GM19099 (cell line): ENCODE measurements around the gene RSL24D1.
A peak's percentile ranks its signal among the peaks of the same experiment; 100 is the strongest.

Experiments
- POLR2A ChIP-seq: IDR thresholded peaks from 3 replicates; pipeline ENCODE4 v1.6.1; 2011; ENCODE audit warnings: low read depth; ENCODE audit not compliant: insufficient read length; ENCODE audit errors: extremely low read depth

The RSL24D1 gene

DNA sequence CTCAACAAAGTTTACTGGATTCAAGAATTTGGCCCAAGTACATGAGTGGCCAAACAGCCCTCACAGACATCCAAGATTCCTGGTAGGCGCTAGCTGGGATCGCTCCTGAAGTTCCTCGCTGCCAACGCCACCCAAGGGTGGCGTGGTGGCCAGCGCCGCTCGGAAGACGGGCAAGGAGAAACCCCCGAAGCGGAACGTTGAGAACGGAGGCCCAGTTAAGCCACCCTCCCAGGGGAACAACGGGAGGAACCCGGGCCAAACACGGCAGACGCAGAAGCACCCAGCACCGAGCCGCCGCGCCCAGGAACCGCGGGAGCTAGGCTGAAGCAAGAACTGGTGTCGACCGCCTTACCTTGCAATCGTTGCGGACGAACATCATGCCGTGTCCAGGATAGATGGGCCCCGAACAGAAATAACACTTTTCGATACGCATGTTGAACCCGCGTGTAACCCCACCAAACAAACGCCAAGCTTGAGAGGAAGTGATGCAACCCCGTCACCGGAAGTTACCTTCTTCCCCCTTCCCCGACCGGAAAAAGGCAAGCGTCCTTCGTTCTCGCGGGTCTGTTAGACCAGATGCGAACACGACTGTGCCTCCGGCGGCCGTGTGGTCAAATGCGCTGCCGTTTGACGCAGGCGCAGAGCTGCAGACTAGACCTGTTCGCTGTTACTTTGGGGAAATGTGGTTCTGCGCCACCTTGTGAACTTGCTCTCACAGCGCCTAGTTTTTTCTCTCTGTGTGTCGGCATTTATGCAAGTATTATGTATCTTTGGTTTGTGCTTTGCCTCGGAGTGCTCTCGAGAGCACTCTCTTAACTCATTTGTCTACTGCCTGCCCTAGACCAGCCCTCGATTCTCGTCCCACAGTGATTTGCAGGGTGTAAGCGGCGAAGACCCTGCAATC is at the start of gene RSL24D1:
Gene RSL24D1, minus strand, starts transcription at position 484 of the 904 bp plus-strand sequence. Its CDS starts 51 bp downstream, at position 433.
- TF ChIP-seq POLR2A = peak; percentile 93

DNA sequence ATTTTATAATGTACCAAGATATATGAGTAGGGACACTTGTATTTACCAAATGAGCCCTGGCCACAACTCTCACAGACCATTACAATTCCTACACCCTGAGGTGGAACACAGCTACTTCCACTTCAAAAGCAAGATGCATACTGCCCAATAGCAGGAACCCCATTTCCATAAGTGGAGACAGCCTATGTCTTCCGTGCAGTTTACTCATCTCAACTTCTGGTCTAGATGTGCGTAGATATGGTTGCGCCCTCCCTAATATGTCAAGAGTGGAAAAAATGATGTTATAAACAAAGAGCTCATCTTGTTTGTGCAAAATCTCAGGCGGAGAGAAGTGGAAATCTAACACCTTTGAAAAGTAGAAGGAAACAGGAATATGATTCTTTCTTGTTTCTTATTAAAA is 48.3 kb upstream of the RSL24D1 start:
- TF ChIP-seq POLR2A = no peak

DNA sequence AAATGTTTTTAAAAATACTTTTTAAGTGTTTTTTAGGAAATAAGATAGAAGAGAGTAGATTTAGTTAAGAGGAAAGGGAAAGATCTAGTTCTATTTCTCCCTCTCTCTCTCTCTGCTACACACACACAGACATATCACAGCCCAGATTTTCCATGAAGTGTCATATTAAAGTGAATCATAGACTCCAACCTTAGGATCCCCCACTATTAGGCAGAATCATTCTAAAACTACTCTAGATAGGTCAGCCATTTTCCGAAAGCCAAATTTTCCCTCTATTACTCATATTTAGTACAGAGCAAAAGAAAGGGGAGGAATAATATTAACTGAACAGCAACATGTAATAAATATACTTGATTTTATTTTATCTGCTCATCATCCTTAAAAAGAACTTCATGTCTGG is 45.1 kb upstream of the RSL24D1 start:
- no peak for TF ChIP-seq POLR2A

DNA sequence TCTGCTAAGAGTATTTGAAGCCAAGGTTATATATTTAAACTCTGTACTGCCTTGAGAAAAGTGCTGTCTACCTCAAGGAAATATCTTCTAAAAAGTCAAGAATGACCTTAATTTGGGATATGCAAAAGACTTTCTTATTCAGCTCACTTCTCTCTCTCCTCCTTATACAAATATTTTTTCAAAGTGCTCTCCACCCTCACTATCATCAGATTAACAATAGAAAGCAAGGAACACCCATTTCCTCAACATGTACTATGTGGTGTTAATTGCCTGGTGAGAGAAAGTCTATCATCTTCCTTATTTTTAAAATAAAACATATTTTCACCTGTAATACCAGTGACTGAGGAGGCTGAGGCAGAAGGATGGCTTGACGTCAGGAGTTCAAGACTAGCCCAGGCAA is 44.4 kb upstream of the RSL24D1 start:
- TF ChIP-seq POLR2A = no peak

DNA sequence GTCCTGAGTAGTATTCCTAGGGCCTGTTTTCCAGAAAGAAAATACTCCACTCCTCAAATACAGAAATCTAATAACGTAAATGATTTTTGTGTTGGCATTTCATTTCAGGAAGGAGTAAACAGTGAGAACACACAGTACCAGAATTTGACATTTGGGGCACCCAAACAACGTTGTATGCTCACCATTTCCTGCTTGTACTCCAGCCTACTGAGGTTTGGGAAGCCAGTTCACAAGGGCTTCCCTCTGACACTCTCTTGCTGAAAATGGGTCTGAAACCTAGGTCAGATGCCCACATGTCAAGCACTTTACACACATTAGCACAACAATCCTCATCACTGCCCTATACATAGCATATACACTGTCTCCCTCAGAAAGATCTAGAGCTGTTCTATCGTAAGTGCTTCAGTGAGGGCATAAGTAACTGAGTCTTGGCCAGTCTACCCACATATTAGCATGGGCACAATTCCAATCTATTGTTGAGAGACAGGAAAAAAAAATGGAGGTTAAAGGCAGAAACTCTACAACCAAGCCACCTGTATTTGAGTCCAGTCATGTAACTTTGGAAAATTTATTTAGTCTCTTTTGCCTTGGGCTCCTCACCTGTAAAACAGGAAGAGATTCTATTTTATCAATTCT is 43.5 kb upstream of the RSL24D1 start:
- no peak for TF ChIP-seq POLR2A

DNA sequence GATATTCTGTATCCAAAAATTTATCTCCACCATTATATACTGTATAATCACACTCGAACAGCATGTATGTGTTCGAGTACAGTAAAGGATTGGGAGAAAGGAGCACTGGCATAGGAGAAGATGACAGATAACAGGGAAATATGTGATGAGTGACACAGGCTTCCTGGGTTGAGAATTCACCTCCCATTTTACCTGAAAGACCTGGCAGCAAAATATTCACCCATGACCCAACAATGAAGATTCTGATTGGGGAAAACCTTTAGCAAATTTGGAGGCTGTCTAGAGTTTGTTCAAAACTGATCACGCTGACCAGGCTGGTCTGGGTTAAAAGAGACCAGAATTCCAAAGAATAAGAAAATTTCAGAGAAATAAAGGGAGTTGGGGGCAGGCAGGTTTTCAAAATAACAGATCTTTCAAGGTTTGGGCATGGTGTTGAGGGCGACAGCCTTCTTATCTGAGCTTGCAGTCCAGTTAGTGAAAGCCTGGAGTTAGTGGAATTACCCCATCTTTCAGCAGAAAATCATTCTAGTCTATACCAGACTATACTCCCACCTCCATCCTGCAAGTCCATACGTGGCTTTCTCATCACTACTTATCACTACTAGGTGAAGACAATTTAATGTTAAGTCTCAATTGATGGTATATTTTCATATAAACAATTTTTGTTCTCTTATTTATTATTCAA is 42.8 kb upstream of the RSL24D1 start:
- no peak for TF ChIP-seq POLR2A

DNA sequence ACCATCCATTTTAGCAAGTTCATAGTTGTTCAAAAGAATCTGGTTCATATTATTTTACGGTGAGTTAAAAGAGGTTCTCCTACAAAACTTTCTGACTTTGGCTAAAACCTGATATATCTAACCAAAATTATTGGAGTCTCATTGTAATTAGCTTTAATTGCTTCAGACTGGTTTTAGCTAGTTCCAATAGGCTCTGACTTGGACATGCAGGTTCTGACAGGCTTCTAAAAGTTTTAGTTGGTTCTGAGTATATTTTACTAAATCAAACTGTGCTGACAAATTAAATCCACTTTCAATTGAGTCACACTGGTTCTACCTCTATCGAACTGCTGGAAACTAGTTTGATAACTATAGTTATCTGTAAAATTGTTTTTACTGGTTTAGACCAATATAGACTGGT is 42.1 kb upstream of the RSL24D1 start:
- no peak for TF ChIP-seq POLR2A

DNA sequence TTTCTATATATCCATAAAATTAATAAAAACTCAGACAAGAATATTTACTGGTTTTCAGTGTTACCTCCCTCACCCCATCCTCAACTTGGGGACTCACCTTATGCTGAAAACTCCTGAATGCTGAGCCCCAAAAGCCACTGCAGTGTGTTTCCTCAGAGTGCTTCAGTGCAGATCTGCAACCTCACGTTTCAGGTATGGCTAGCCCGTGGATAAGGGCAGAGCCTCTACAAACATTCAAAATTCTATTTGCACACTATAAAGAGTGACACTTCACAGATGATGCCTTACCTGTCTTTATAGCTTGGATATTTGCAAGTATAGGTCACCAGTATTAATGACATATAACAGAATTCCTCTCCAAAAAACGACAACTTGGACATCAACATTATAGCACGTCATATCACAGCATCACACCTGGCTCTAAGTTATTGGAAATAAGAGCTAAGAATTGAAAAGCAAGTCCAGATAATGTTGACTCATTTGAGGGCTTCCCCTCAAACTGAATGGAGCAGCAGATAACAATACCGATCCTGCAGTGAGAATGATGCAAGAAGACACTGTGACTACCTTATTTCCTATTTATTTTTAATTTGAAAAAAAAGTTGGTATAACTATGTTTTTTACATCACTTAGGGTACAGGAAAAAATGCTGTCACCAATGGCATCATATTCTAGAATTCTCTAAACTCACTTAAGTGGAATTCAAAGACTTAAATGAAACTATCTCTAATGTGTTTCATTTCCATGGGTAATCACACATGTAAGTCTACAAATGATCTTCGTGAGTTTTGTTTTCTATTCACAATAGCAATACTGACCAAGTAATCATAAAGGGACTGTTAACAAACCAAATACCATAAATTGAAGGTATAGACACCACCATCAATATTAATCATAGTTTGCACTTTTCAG is 40.7 kb upstream of the RSL24D1 start:
- no peak for TF ChIP-seq POLR2A

DNA sequence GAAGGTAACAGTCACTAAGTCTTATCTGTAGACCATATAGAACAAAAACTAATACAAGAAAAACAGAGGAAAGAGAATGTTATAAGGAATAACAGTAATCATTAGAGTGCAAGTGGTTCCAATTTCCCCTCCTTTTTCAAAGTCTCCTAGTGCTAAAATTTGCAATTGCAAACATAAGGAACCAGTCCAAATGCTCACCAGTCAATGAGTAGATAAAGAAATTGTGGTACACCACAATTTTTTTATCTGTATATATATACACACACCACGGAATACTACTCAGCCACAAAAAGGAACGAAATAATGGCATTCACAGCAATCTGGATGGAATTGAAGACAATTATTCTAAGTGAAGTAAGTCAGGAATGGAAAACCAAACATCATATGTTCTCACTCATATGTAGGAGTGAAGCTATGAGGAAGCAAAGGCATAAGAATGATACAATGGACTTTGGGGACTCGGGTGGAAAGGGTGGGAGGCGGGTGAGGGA is 38.9 kb upstream of the RSL24D1 start:
- TF ChIP-seq POLR2A = no peak

DNA sequence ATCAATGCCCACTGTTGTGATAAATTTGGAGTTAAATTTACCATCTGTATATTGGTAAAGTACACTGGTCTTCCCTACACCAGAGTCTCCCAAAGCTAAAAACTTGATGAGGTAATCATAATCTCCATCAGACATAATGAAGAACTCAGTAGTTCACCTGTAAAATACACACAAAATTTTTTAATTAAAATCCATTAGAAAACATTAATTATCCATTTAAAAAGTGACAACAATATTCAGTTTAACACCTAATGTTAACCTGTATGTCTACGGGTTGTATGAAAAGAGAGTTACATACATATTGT is 38.0 kb upstream of the RSL24D1 start:
- no peak for TF ChIP-seq POLR2A

DNA sequence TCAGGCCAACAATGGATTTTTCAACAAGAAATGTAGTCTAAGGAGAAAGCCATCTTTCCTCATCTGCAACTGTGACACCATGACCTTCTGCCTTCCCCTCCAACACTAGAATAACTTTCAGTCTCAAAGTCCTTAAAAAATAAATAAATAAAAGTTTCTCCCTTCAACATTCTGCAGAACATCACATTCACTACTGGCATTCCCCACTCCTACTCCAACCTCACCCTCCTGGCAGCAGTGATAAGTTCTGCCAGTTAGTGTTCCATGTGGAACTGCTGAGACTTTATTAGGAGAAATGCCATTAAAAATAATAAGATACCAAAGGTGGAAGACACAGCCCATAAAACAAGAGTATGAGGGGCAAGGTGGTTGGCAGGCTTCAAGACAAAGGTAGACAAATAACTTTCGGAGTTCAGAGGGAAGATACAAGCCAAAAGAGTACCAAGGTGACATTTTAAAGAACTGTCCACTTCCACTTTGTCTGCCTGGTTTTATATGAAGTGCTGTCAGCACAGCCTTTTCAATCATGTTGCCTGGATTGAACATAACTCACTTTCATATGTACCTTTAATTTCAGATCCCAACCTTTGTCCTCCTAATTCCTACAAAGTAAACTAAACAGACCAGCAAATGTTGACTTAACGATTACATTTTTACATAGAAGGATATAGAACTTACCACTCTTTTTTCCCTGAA is 37.5 kb upstream of the RSL24D1 start:
- no peak for TF ChIP-seq POLR2A

DNA sequence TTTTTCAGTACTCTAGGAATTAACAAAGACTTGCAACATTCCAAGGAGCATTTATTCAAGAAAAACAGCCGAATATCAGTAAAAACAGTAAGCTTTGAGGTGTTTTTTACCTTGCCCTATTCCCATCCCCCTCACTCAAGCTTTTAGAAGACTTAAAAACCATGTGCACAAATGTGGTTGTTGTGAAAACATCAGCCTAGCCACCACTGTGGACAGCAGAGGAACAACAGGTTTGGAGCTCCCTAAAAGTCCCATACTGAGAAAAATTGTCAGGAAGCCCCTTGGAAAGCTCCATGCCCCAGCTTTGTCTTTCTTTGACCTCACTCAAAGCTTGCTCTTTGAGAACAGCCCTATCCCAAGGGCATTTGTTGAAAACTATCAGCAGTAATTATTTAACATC is 34.7 kb upstream of the RSL24D1 start:
- TF ChIP-seq POLR2A = no peak

DNA sequence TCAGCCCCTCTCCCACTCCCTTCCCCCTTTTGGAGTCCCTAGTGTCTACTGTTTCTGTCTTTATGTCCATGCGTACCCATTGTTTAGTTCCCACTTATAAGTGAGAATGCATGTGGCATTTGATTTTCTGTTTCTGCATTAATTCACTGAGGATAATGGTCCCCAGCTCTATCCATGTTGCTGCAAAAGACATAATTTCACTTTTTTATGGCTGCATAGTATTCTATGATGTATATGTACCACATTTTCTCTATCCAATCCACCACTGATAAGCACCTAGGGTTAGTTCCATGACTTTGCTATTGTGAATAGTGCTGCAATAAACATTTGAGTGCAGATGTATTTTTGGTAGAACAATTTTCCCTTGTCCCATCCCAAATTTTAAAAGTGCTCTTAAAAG is 34.2 kb upstream of the RSL24D1 start:
- no peak for TF ChIP-seq POLR2A

DNA sequence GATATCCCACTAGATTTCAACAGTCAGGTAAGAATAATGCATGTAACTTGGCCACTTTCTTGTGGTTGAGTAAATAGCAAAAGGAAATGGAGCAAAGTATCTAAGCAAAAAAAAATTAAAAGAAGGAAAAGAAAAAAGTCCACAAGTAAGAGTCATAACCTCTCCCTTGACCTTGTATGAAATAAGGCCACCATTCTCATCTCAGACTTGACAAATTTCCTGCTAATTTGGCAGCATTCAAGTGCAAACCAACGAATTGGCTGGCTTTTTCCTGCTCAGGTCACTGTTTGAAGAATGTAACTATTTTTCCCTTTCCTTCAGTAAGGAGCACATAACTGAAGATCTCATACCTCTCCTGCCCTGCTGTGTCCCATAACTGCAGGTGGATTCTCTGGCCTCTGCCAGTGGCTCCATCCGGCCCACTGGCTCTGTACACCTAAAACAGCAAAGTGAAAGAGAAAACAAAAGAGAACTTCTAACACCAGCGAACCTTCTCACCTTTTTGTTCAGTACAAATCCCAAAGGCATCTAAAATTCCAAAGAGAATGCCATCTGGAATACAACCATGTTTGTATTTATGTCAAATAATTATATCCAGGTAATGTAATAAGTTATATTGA is 33.4 kb upstream of the RSL24D1 start:
- no peak for TF ChIP-seq POLR2A

DNA sequence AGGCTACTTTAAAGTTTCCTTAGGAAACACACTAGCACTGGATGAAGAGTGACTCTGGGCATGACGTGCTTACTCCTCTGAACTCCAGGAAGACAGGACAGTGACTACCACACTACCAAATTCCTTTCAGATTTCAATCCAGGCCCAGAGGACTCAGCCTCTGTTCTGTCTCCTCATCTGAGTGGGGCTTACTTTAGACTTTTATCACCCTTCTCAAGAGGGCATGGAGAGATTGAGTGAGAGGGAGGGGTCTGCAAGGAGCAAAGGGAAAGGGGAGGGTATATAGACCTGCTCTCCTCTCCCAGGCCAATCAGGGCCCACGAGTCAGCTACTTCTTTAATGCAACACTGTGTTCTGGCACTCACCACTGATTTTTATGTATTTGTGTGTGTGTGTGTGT is 29.4 kb upstream of the RSL24D1 start:
- TF ChIP-seq POLR2A = no peak
